Esophagus squamous epithelium (tissue), 5 donors: ENCODE data around the gene ESPNL. TPM values are rescaled to one million over a fixed set of nuclear protein-coding genes. Genes with fewer than 3 reads are reported as not detected.

Experiments
- DNase-seq: peaks from one replicate; lab custom pipeline; 2025; lab: John Stamatoyannopoulos, UW
- H3K27ac ChIP-seq, 4 donors: fragments of 200-600 bp; sonication (generic); one replicate each; pipeline ENCODE4 v1.5.1; 2016 to 2019; ENCODE audit warnings: mild to moderate bottlenecking in 1 of 4
- H3K27me3 ChIP-seq, 4 donors: fragments of 200-600 bp; sonication (generic); 1 replicate in 3 of 4; 2 replicates in 1 of 4; pipeline versions ENCODE4 v1.5.1 to v1.6.0; 2017 to 2021; ENCODE audit warnings: antibody characterized with exemption in 1 of 4
- H3K36me3 ChIP-seq, 3 donors: fragments of 200-600 bp; sonication (generic); one replicate each; pipeline ENCODE4 v1.5.1; 2016 to 2019
- H3K4me1 ChIP-seq, 3 donors: fragments of 200-600 bp; sonication (generic); one replicate each; pipeline ENCODE4 v1.5.1; 2017 to 2019
- H3K4me3 ChIP-seq, 4 donors: fragments of 200-600 bp; sonication (generic); 1 replicate in 3 of 4; 2 replicates in 1 of 4; pipeline ENCODE4 v1.5.1; 2016 to 2019; ENCODE audit warnings: mild to moderate bottlenecking in 2 of 4, moderate library complexity in 1 of 4
- H3K9me3 ChIP-seq, 3 donors: fragments of 200-600 bp; sonication (generic); one replicate each; pipeline ENCODE4 v1.5.1; 2016 to 2019
- CTCF ChIP-seq, 6 experiments: fragments of 450-650 bp in 4 of 6; fragments of 200-600 bp in 2 of 6; sonication (generic) in 2 of 6; IDR thresholded peaks; one replicate each; pipeline ENCODE4 v1.5.1; 2016 to 2019; ENCODE audit warnings: antibody characterized with exemption in 6 of 6, mild to moderate bottlenecking in 4 of 6, moderate library complexity in 4 of 6
- POLR2A ChIP-seq, 4 donors: fragments of 450-650 bp; IDR thresholded peaks; one replicate each; pipeline ENCODE4 v1.6.1; 2017; ENCODE audit warnings: antibody characterized with exemption in 4 of 4, mild to moderate bottlenecking in 4 of 4, moderate library complexity in 3 of 4
- WGBS, 2 donors: methylation state at CpG; one replicate each; pipeline ENCODE4 v1.1.5; 2018; 5-methylcytosine and 5-hydroxymethylcytosine counted together
- intact Hi-C: fragments of 100-400 bp; cut with DNase I; formaldehyde crosslinking; loops from one replicate; pipeline ENCODE4 v1.15.0; 2022
- total RNA-seq, 4 donors: library from RNA; depleted of rRNA; stranded (reverse); fragments of >200 nt; gene quantifications; one replicate each; pipeline ENCODE4 v1.1.0, GENCODE V29; 2016
- donor health status: DM: yes; HTN: yes; CAD: no.

ESPNL gene
- total RNA-seq, 4 donors from 2014 or later = 0.04 to 1.3 (median 0.88) TPM; not detected in 1

- WGBS, 2 donors = 77 to 80% methylated on average over 7 of the region's 7 CpGs
- intact Hi-C loops = no loop called here
- Histone ChIP-seq H3K9me3 (no peaks in the 10 kb centered on the region), H3K27ac (no peak overlapping the region), H3K4me1 (no peaks in the 10 kb centered on the region), H3K36me3 (peaks cover 0 to 48% (median 6%) of the 10 kb centered on the region in 3 donors), H3K4me3 (no peak overlapping the region), H3K27me3 (no peaks in the 10 kb centered on the region)
- DNase-seq = no peak
- TF ChIP-seq POLR2A (IDR thresholded peaks at IDR 0.05) (no peak), CTCF (IDR thresholded peaks at IDR 0.05) (no peak)
These were observed 17.3 kb upstream of the ESPNL start for GRCh38 chr2:238082827-238083226.

GRCh38 chr2:238083919-238084318 lies 16.2 kb upstream of the ESPNL start:
- TF ChIP-seq CTCF (IDR thresholded peaks at IDR 0.05) = no peak
- TF ChIP-seq POLR2A (IDR thresholded peaks at IDR 0.05) = no peak
- Histone ChIP-seq H3K27ac (no peak overlapping the region), H3K4me1 (no peaks in the 10 kb centered on the region), H3K36me3 (peaks cover 0 to 48% (median 6%) of the 10 kb centered on the region in 3 donors), H3K27me3 (no peaks in the 10 kb centered on the region), H3K9me3 (no peaks in the 10 kb centered on the region), H3K4me3 (no peak overlapping the region)
- intact Hi-C loops = no loop called here
- 84 to 96% methylated on average over 5 of the region's 5 CpGs for WGBS, 2 donors
- DNase-seq = no peak

- TF ChIP-seq POLR2A (IDR thresholded peaks at IDR 0.05) = no peak
- TF ChIP-seq CTCF (IDR thresholded peaks at IDR 0.05) = no peak
- WGBS, 2 donors = 91 to 92% methylated on average over 7 of the region's 7 CpGs
These were observed 15.4 kb upstream of the ESPNL start for GRCh38 chr2:238084761-238085160.

GRCh38 chr2:238085899-238086298 lies 14.2 kb upstream of the ESPNL start:
- no peaks in the 10 kb centered on the region for H3K27me3 ChIP-seq
- intact Hi-C loops = no loop called here
- 87 to 91% methylated on average over 3 of the region's 3 CpGs for WGBS, 2 donors
- no peak for TF ChIP-seq CTCF (IDR thresholded peaks at IDR 0.05)
- TF ChIP-seq POLR2A (IDR thresholded peaks at IDR 0.05) = no peak
- H3K27ac ChIP-seq = no peak overlapping the region
- no peaks in the 10 kb centered on the region for H3K4me1 ChIP-seq
- no peak for DNase-seq
- H3K9me3 ChIP-seq = no peaks in the 10 kb centered on the region
- no peak overlapping the region for H3K4me3 ChIP-seq
- H3K36me3 ChIP-seq = peaks cover 0 to 41% (median 6%) of the 10 kb centered on the region in 3 donors

More at GRCh38 chr2:238084761-238085160, 15.4 kb upstream of the ESPNL start:
- no peak for DNase-seq
- Histone ChIP-seq H3K4me1 (no peaks in the 10 kb centered on the region), H3K9me3 (no peaks in the 10 kb centered on the region), H3K27ac (no peak overlapping the region), H3K36me3 (peaks cover 0 to 48% (median 6%) of the 10 kb centered on the region in 3 donors), H3K4me3 (no peak overlapping the region), H3K27me3 (no peaks in the 10 kb centered on the region)
- intact Hi-C loops = no loop called here

- no peak for DNase-seq
- Histone ChIP-seq H3K36me3 (peaks cover 0 to 28% (median 6%) of the 10 kb centered on the region in 3 donors), H3K4me3 (no peak overlapping the region), H3K27ac (no peak overlapping the region), H3K27me3 (no peaks in the 10 kb centered on the region), H3K4me1 (no peaks in the 10 kb centered on the region), H3K9me3 (no peaks in the 10 kb centered on the region)
- no peak for TF ChIP-seq POLR2A (IDR thresholded peaks at IDR 0.05)
- no peak for TF ChIP-seq CTCF (IDR thresholded peaks at IDR 0.05)
- 59 to 60% methylated on average over 2 of the region's 2 CpGs for WGBS, 2 donors
- intact Hi-C loops = no loop called here
These were observed 12.9 kb upstream of the ESPNL start for GRCh38 chr2:238087211-238087610.
